LNCaP clone FGC (cell line): ENCODE data around the gene DIPK1B.
"Not testable (repeated sequence)": the region's sequence is repeated elsewhere in the genome, so short reads cannot be mapped to it uniquely, and the experiment has no call there.

Source experiments
- DNase-seq: peaks from one replicate; pipeline ENCODE4 v3.0.0-alpha.2; 2011; ENCODE audit warnings: low read depth
- H3K4me3 ChIP-seq: 2 replicates; pipeline ENCODE4 v1.5.1; 2011; ENCODE audit warnings: mild to moderate bottlenecking, low read depth, low read length, control low read depth
- CTCF ChIP-seq: IDR thresholded peaks from 2 replicates; pipeline ENCODE4 v1.5.1; 2012; ENCODE audit warnings: mild to moderate bottlenecking; ENCODE audit not compliant: control insufficient read depth, insufficient read depth; ENCODE audit errors: extremely low read depth

DIPK1B gene

DNA sequence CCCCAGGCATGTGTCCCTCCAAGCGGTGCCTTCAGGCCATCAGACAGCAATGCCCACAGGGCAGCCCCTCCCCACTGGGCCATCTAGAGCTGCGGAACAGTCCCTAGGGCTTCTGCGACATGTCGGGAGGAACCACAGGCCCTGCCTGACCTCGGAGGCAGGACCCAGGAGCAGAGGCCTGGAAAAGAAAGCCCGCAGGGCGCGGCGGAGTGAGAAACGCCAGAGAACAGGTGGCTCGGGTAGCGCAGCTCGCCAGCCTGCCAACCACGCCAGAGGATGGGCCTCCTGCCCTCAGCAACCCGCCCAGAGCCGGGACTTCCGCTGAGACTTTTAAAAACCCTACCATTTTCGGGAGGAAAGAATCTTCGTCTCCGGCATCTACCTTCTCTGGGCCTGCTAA, 45.0 kb downstream of the DIPK1B start:
- TF ChIP-seq CTCF: no peak
- no peak for DNase-seq
- H3K4me3 ChIP-seq: no peak overlapping the region

- TF ChIP-seq CTCF: no peak
- DNase-seq: no peak
- H3K4me3 ChIP-seq: no peak overlapping the region
Measured at GRCh38 chr9:136757751-136758140, 45.4 kb downstream of the DIPK1B start.

GRCh38 chr9:136759001-136759400, 46.6 kb downstream of the DIPK1B start:
- H3K4me3 ChIP-seq: no peak overlapping the region
- DNase-seq: no peak
- TF ChIP-seq CTCF: no peak

- H3K4me3 ChIP-seq: no peak overlapping the region
- DNase-seq: no peak
- TF ChIP-seq CTCF: no peak
Measured at GRCh38 chr9:136759436-136760325, 47.3 kb downstream of the DIPK1B start.

- no peak for TF ChIP-seq CTCF
- H3K4me3 ChIP-seq: no peak overlapping the region
- DNase-seq: no peak
Measured at GRCh38 chr9:136760424-136760823, 48.1 kb downstream of the DIPK1B start.

- DNase-seq, H3K4me3 ChIP-seq: not testable (repeated sequence)
- TF ChIP-seq CTCF: peak; percentile 75
Measured at GRCh38 chr9:136760834-136761544, 48.6 kb downstream of the DIPK1B start.
